ENCODE data around the gene KIF2A. TPM values are rescaled to one million over a fixed set of nuclear protein-coding genes. Genes with fewer than 3 reads are reported as not detected.
A peak's percentile ranks its signal among the peaks of the same experiment; 100 is the strongest.

Gene KIF2A
- total and polyA plus RNA-seq, 2 of the 13 experiments (the other 11 are each of a cell fraction or from before 2014, with no cell fraction given): 8.5 to 19.2 TPM

- TF ChIP-seq BRF2 (CRISPR knock-in tag; IDR thresholded peaks at IDR 0.05) (peak; percentile 45; the same call in 1 of the 2 replicates), POLR2AphosphoS5 (IDR thresholded peaks at IDR 0.05; ENCODE audit: low read depth, low read length) (peak; percentile 98), AGO1 (IDR thresholded peaks at IDR 0.05; ENCODE audit: low read depth, low read length, poor library complexity, severe bottlenecking) (no peak), ZSCAN25 (CRISPR knock-in tag; IDR thresholded peaks at IDR 0.05) (peak; percentile 79), LBX2 (CRISPR knock-in tag; IDR thresholded peaks at IDR 0.05; ENCODE audit: borderline replicate concordance) (0 out of 2 replicates have a peak, but pooled peaks have one; percentile 51), IRX3 (CRISPR knock-in tag; IDR thresholded peaks at IDR 0.05; ENCODE audit: borderline replicate concordance, low read depth) (0 out of 2 replicates have a peak, but pooled peaks have one; percentile 54), MIXL1 (CRISPR knock-in tag; IDR thresholded peaks at IDR 0.05) (peak; percentile 72; the same call in 1 of the 2 replicates), ZNF740 (CRISPR knock-in tag; IDR thresholded peaks at IDR 0.05) (0 out of 2 replicates have a peak, but pooled peaks have one; percentile 33), HMG20A (CRISPR knock-in tag; IDR thresholded peaks at IDR 0.05; ENCODE audit: borderline replicate concordance) (peak; percentile 56; the same call in 1 of the 2 replicates), MAX (IDR thresholded peaks at IDR 0.05) (peak; percentile 98), SIN3B (IDR thresholded peaks at IDR 0.05; ENCODE audit: low read length) (no peak), ZNF704 (CRISPR knock-in tag; IDR thresholded peaks at IDR 0.05; ENCODE audit: borderline replicate concordance) (peak; percentile 87), NFATC3 (CRISPR knock-in tag; IDR thresholded peaks at IDR 0.05) (no peak; the same call in 1 of the 2 replicates), STAG1 (CRISPR knock-in tag; IDR thresholded peaks at IDR 0.05) (no peak), ZMAT5 (CRISPR knock-in tag; IDR thresholded peaks at IDR 0.05; ENCODE audit: borderline replicate concordance, low read depth) (no peak), PRPF4 (IDR thresholded peaks at IDR 0.05; ENCODE audit: low read depth, low read length, poor library complexity, severe bottlenecking) (no peak), ZC3H13 (CRISPR knock-in tag; IDR thresholded peaks at IDR 0.05) (peak; percentile 92), ZNF530 (CRISPR knock-in tag; IDR thresholded peaks at IDR 0.05; ENCODE audit: low read depth) (no peak), ZNF251 (CRISPR knock-in tag; IDR thresholded peaks at IDR 0.05) (no peak), PAX8 (CRISPR knock-in tag; IDR thresholded peaks at IDR 0.05; ENCODE audit: borderline replicate concordance) (no peak), NFIB (CRISPR knock-in tag; IDR thresholded peaks at IDR 0.05; ENCODE audit: borderline replicate concordance) (no peak), ZSCAN31 (CRISPR knock-in tag; IDR thresholded peaks at IDR 0.05; ENCODE audit: low read depth) (peak; percentile 75; the same call in 1 of the 2 replicates), ZNF34 (CRISPR knock-in tag; IDR thresholded peaks at IDR 0.05; ENCODE audit: borderline replicate concordance) (no peak; the same call in 1 of the 2 replicates), KDM3A (CRISPR knock-in tag; IDR thresholded peaks at IDR 0.05; ENCODE audit: low read depth) (peak; percentile 79; the same call in 1 of the 2 replicates), ZNF550 (CRISPR knock-in tag; IDR thresholded peaks at IDR 0.05; ENCODE audit: borderline replicate concordance) (no peak), TEAD2 (CRISPR knock-in tag; IDR thresholded peaks at IDR 0.05) (no peak; the same call in 1 of the 2 replicates)
Measured at GRCh38 chr5:62403411-62404250, 97.6 kb downstream of the KIF2A start, which contains the start of gene DIMT1 (continued).
